Measurements from ENCODE around the gene SIRT3.
A peak's percentile ranks its signal among the peaks of the same experiment; 100 is the strongest.

Gene SIRT3

GRCh38 chr11:235997-236773, at the start of gene SIRT3:
Gene SIRT3, minus strand, starts transcription at chr11:236342. Its CDS starts 14 bp downstream, at chr11:236328.
- DNase-seq (ENCODE audit: low read depth in 1 of 2, low spot score in 1 of 2): peak; percentile 66 to 76

- DNase-seq (ENCODE audit: low read depth in 1 of 2, low spot score in 1 of 2): no peak
These were observed 49.7 kb upstream of the SIRT3 start for GRCh38 chr11:285894-286220.

GRCh38 chr11:285021-285893, 49.1 kb upstream of the SIRT3 start:
- DNase-seq (ENCODE audit: low read depth in 1 of 2, low spot score in 1 of 2): no peak

GRCh38 chr11:284105-285020, 48.2 kb upstream of the SIRT3 start:
- no peak for DNase-seq (ENCODE audit: low read depth in 1 of 2, low spot score in 1 of 2)

GRCh38 chr11:283405-284104, 47.4 kb upstream of the SIRT3 start:
- DNase-seq (ENCODE audit: low read depth in 1 of 2, low spot score in 1 of 2): no peak

GRCh38 chr11:282630-283360, 46.7 kb upstream of the SIRT3 start:
- no peak for DNase-seq (ENCODE audit: low read depth in 1 of 2, low spot score in 1 of 2)

- DNase-seq (ENCODE audit: low read depth in 1 of 2, low spot score in 1 of 2): no peak
These were observed 46.0 kb upstream of the SIRT3 start for GRCh38 chr11:282171-282570.

- no peak for DNase-seq (ENCODE audit: low read depth in 1 of 2, low spot score in 1 of 2)
These were observed 45.5 kb upstream of the SIRT3 start for GRCh38 chr11:281486-282161.

- no peak for DNase-seq (ENCODE audit: low read depth in 1 of 2, low spot score in 1 of 2)
These were observed 44.8 kb upstream of the SIRT3 start for GRCh38 chr11:280706-281485.

- DNase-seq (ENCODE audit: low read depth in 1 of 2, low spot score in 1 of 2): no peak
These were observed 44.0 kb upstream of the SIRT3 start for GRCh38 chr11:279966-280705.

- DNase-seq (ENCODE audit: low read depth in 1 of 2, low spot score in 1 of 2): no peak
These were observed 43.2 kb upstream of the SIRT3 start for GRCh38 chr11:279040-279965.

- no peak for DNase-seq (ENCODE audit: low read depth in 1 of 2, low spot score in 1 of 2)
These were observed 42.1 kb upstream of the SIRT3 start, which contains the start of gene NLRP6 for GRCh38 chr11:278001-278951. Gene NLRP6, plus strand, starts transcription at chr11:278407. Its CDS starts 163 bp downstream, at chr11:278570.

GRCh38 chr11:276219-276618, 40.1 kb upstream of the SIRT3 start:
- no peak for DNase-seq (ENCODE audit: low read depth in 1 of 2, low spot score in 1 of 2)

GRCh38 chr11:272931-273198, 36.7 kb upstream of the SIRT3 start:
- no peak for DNase-seq (ENCODE audit: low read depth in 1 of 2, low spot score in 1 of 2)

GRCh38 chr11:272195-272930, 36.2 kb upstream of the SIRT3 start:
- DNase-seq (ENCODE audit: low read depth in 1 of 2, low spot score in 1 of 2): no peak
